Motor neuron (in vitro differentiated cells): ENCODE results near the gene PHETA1. TPM values are rescaled to one million over a fixed set of nuclear protein-coding genes. Genes with fewer than 3 reads are reported as not detected.

ENCODE experiments used
- ATAC-seq, 8 experiments: fragments of 200-7000 bp; cut with Tn5 transposase; replicated peaks in 6 of 8; 2 replicates each; pipeline ENCODE4 v1.8.0; 2021; ENCODE audit warnings: mild to moderate bottlenecking in 8 of 8, moderate library complexity in 8 of 8
- H3K27ac ChIP-seq, 2 donors: fragments of 250-450 bp; sonication (Bioruptor Pico); 2 replicates each; pipeline ENCODE4 v1.9.0; 2021; ENCODE audit warnings: antibody characterized with exemption in 2 of 2, mild to moderate bottlenecking in 2 of 2, moderate library complexity in 1 of 2
- H3K4me1 ChIP-seq, 2 donors: fragments of 250-450 bp; sonication (Bioruptor Pico); replicated peaks in 1 of 2; 2 replicates each; pipeline ENCODE4 v1.6.1; 2021; ENCODE audit warnings: antibody characterized with exemption in 2 of 2, mild to moderate bottlenecking in 2 of 2, moderate library complexity in 1 of 2
- H3K4me3 ChIP-seq, 5 donors: fragments of 250-450 bp; sonication (Bioruptor Pico); 2 replicates each; pipeline ENCODE4 v1.9.0; 2021; ENCODE audit warnings: antibody characterized with exemption in 5 of 5, mild to moderate bottlenecking in 5 of 5, moderate library complexity in 4 of 5
- WGBS, 10 experiments: fragments of 450-650 bp; shearing (Covaris generic); methylation state at CpG; one replicate each; pipeline ENCODE4 v1.0.0; 2022; 5-methylcytosine and 5-hydroxymethylcytosine counted together
- in situ Hi-C, 9 experiments: fragments of 400-800 bp; cut with MboI; loops; one replicate each; pipeline ENCODE4 v1.15.0; 2021; ENCODE audit warnings: low sequenced_read_pairs in 9 of 9, low pct_unique_long_range_greater_than_20kb in 2 of 9; ENCODE audit not compliant: unreplicated experiment in 9 of 9
- total RNA-seq, 8 experiments: library from RNA; unstranded; fragments of 300-600 nt; gene quantifications; 2 replicates each; pipeline versions ENCODE4 v1.2.3 to v1.2.4, GENCODE V29; 2022

PHETA1 gene
- 10 to 100 TPM in 1 of 8 experiments, 1 to 10 TPM in 7; 4.2 to 14.4 (median 6.4) TPM for total RNA-seq

- in situ Hi-C loops: no loop called here
- peak within 1 kb of the TSS; percentile 69 to 88 (median 85) for H3K4me3 ChIP-seq
- 0 to 5% (median 2%) methylated on average over 4 to 10 of the region's 72 CpGs; no CpG with 5 or more reads in 7 of the 10 experiments for WGBS, 10 experiments
- peak; percentile 90 to 97 (median 94) for ATAC-seq
- peak within 1 kb of the TSS in 1 of 2 donors; percentile 37 for H3K27ac ChIP-seq
- peaks cover 4 to 9% of the 10 kb centered on the region in 2 donors for H3K4me1 ChIP-seq
These were observed at the start of gene PHETA1 for GRCh38 chr12:111368788-111369495. PHETA1 (minus strand) TSS chr12:111369095; CDS start chr12:111363427, 5,668 bp downstream.

DNA sequence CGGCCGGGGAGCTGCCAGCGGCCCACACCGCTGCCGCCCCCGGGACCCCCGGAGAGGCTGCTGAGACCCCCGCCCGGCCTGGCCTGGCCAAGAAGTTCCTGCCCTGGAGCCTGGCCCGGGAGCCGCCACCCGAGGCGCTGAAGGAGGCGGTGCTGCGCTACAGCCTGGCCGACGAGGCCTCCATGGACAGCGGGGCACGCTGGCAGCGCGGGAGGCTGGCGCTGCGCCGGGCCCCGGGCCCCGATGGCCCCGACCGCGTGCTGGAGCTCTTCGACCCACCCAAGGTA lies 49.6 kb upstream of the PHETA1 start:
- no peak for ATAC-seq
- Histone ChIP-seq H3K27ac (no peak overlapping the region), H3K4me3 (no peak overlapping the region), H3K4me1 (peaks cover 4 to 5% of the 10 kb centered on the region in 2 donors)
- WGBS, 10 experiments: no CpG with 5 or more reads among the region's 30 CpGs
- in situ Hi-C loops: no loop called here

DNA sequence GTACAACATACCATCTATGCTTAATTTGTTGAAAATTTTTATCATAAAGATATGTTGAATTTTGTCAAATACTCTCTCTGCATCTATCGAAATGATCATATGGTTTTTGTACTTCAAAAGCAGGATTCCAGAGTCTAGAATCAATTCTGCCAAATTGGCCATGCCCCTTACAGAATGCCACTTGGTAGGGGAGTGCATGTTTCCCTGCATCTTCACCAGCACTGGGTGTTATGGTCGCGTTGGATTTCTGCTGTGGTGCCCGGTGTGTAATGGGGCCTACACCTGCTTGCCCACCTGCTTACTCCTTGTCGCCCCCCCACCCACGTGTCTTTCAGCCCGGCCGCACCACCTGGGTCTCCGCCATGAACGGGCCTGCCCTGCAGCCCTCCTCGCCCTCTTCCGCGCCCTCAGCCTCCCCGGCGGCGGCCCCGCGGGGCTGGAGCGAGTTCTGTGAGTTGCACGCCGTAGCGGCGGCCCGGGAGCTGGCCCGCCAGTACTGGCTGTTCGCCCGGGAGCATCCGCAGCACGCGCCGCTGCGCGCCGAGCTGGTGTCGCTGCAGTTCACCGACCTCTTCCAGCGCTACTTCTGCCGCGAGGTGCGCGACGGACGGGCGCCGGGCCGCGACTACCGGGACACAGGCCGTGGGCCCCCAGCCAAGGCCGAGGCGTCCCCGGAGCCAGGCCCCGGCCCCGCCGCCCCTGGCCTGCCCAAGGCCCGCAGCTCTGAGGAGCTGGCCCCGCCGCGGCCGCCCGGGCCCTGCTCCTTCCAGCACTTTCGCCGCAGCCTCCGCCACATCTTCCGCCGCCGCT lies 49.1 kb upstream of the PHETA1 start:
- Histone ChIP-seq H3K4me3 (no peak overlapping the region), H3K4me1 (peaks cover 4 to 10% of the 10 kb centered on the region in 2 donors), H3K27ac (no peak overlapping the region)
- WGBS, 10 experiments: 83 to 100% (median 95%) methylated on average over 1 to 12 of the region's 67 CpGs; no CpG with 5 or more reads in 4 of the 10 experiments
- no peak for ATAC-seq
- in situ Hi-C loops: no loop called here

DNA sequence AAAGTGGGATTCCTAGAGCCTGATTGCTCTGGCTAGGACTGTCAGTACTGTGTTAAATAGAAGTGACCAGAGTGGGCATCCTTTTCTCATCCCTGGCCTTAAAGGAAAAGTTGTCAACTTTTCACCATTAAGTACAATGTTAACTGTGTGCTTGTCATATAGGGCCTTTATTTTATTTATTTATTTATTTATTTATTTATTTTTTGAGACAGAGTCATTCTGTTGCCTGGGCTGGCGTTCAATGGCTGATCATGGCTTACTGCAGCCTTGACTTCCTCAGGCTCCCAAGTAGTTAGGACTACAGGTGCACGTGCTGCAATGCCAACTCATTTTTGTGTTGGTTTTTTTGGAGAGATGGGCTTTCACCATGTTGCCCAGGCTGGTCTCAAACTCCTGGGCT lies 48.4 kb upstream of the PHETA1 start:
- no peak overlapping the region for H3K27ac ChIP-seq
- no peak overlapping the region for H3K4me3 ChIP-seq
- in situ Hi-C loops: no loop called here
- no peak for ATAC-seq
- H3K4me1 ChIP-seq: peaks cover 8 to 12% of the 10 kb centered on the region in 2 donors
- 79 to 100% (median 90%) methylated on average over 1 to 2 of the region's 2 CpGs; no CpG with 5 or more reads in 2 of the 10 experiments for WGBS, 10 experiments

DNA sequence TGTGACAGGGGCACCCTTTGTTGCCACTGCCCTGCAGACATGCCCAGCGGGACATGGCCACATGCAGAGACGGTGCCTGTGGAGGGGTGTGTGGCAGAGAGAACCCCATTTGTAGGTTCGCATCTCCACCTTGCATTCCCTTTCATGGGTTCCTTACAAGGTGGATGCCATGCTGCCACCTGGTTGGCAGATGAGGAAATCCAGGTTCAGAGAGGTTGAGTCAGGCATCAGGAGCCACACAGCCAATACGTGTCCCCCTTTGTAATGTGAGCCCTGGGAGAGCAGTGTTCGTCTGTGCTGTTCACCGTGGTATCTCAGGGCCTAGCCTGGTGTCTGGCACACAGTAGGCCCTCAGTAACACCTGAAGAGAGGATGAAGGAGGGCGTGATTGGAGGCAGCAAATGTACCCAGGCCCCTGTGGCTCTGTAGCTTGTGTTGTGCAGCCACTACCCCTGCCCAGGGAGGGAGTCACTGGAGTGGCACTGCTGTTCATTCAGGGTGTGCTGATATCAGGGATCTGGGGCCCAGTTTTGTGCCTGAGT lies 45.9 kb upstream of the PHETA1 start:
- Histone ChIP-seq H3K4me1 (peaks cover 27 to 35% of the 10 kb centered on the region in 2 donors), H3K27ac (no peak overlapping the region), H3K4me3 (no peak overlapping the region)
- 87 to 100% (median 96%) methylated on average over 1 to 3 of the region's 7 CpGs; no CpG with 5 or more reads in 6 of the 10 experiments for WGBS, 10 experiments
- no peak for ATAC-seq
- in situ Hi-C loops: no loop called here

- Histone ChIP-seq H3K4me1 (peaks cover 33 to 43% of the 10 kb centered on the region in 2 donors), H3K4me3 (no peak overlapping the region), H3K27ac (no peak overlapping the region)
- 20 to 75% (median 43%) methylated on average over 1 to 5 of the region's 12 CpGs; no CpG with 5 or more reads in 4 of the 10 experiments for WGBS, 10 experiments
- peak; percentile 15 to 54 (median 32) for ATAC-seq
- in situ Hi-C loops: no loop called here
These were observed 44.7 kb upstream of the PHETA1 start for GRCh38 chr12:111413442-111414086.

GRCh38 chr12:111412830-111413441 lies 44.0 kb upstream of the PHETA1 start:
- H3K27ac ChIP-seq: peak overlapping the region in 1 of 2 donors; percentile 5
- in situ Hi-C loops: no loop called here
- H3K4me3 ChIP-seq: no peak overlapping the region
- ATAC-seq: no peak
- 29 to 93% (median 62%) methylated on average over 2 to 5 of the region's 6 CpGs; no CpG with 5 or more reads in 2 of the 10 experiments for WGBS, 10 experiments
- H3K4me1 ChIP-seq: peaks cover 33 to 43% of the 10 kb centered on the region in 2 donors

GRCh38 chr12:111412007-111412829 lies 43.3 kb upstream of the PHETA1 start:
- no peak for ATAC-seq
- H3K4me3 ChIP-seq: no peak overlapping the region

GRCh38 chr12:111411185-111411764 lies 42.4 kb upstream of the PHETA1 start:
- no peak overlapping the region for H3K4me3 ChIP-seq
- in situ Hi-C loops: no loop called here
- no peak for ATAC-seq
- peaks cover 42 to 51% of the 10 kb centered on the region in 2 donors for H3K4me1 ChIP-seq
- 33 to 88% (median 77%) methylated on average over 1 to 5 of the region's 8 CpGs; no CpG with 5 or more reads in 3 of the 10 experiments for WGBS, 10 experiments
- no peak overlapping the region for H3K27ac ChIP-seq

More at GRCh38 chr12:111412007-111412829, 43.3 kb upstream of the PHETA1 start:
- WGBS, 10 experiments: 67 to 100% (median 78%) methylated on average over 1 to 7 of the region's 15 CpGs; no CpG with 5 or more reads in 2 of the 10 experiments
- Histone ChIP-seq H3K4me1 (peaks cover 38 to 47% of the 10 kb centered on the region in 2 donors), H3K27ac (no peak overlapping the region)
- in situ Hi-C loops: no loop called here

GRCh38 chr12:111410431-111411184 lies 41.7 kb upstream of the PHETA1 start:
- in situ Hi-C loops: no loop called here
- peak overlapping the region; percentile 76 to 85 for H3K27ac ChIP-seq
- no peak overlapping the region for H3K4me3 ChIP-seq
- no peak for ATAC-seq
- 71 to 82% methylated on average over 2 to 6 of the region's 12 CpGs; no CpG with 5 or more reads in 8 of the 10 experiments for WGBS, 10 experiments
- H3K4me1 ChIP-seq: peaks cover 42 to 51% of the 10 kb centered on the region in 2 donors
